T-cell (primary cell): Measurements from ENCODE around the gene TNRC6C. TPM values are rescaled to one million over a fixed set of nuclear protein-coding genes. Genes with fewer than 3 reads are reported as not detected.

Source experiments
- ATAC-seq, 4 experiments: fragments of 200-7000 bp in 3 of 4; fragments of 150-1000 bp in 1 of 4; cut with Tn5 transposase; replicated peaks in 1 of 4; 1 replicate in 3 of 4; 2 replicates in 1 of 4; pipeline ENCODE4 v1.10.0; 2021; ENCODE audit warnings: moderate library complexity in 3 of 4, mild to moderate bottlenecking in 2 of 4, moderate number of reproducible peaks in 1 of 4
- CTCF ChIA-PET, 2 donors: fragments of 300-600 bp; sonication (Branson Sonifier 250); formaldehyde crosslinking; loops; one replicate each; lab custom pipeline; 2022; ENCODE audit warnings: antibody characterized with exemption in 2 of 2; lab: Charles Lee
- POLR2A ChIA-PET, 2 donors: fragments of 300-600 bp; sonication (Branson Sonifier 250); formaldehyde crosslinking; loops; one replicate each; lab custom pipeline; 2022; ENCODE audit warnings: antibody characterized with exemption in 2 of 2; lab: Charles Lee
- DNase-seq, 35 experiments: peaks; one replicate each; pipeline versions ENCODE4 v3.0.0 to v3.0.0-alpha.2; 2013 to 2023
- H3K27ac ChIP-seq: one replicate; pipeline ENCODE4 v1.5.1; 2013; ENCODE audit warnings: low read length
- H3K27me3 ChIP-seq, 2 experiments: replicated peaks in 1 of 2; 1 replicate in 1 of 2; 2 replicates in 1 of 2; pipeline versions ENCODE4 v1.6.1 to v1.7.0; 2013; ENCODE audit warnings: low read length in 1 of 2, mixed read lengths in 1 of 2; ENCODE audit not compliant: control insufficient read depth in 2 of 2, insufficient read depth in 2 of 2; ENCODE audit errors: extremely low read depth in 1 of 2
- H3K36me3 ChIP-seq, 2 donors: 1 replicate in 1 of 2; 2 replicates in 1 of 2; pipeline versions ENCODE4 v1.6.1 to v1.7.0; 2013; ENCODE audit warnings: low read length in 1 of 2; ENCODE audit not compliant: control insufficient read depth in 2 of 2, insufficient read depth in 1 of 2; ENCODE audit errors: extremely low read depth in 1 of 2
- H3K4me1 ChIP-seq, 2 experiments: 1 replicate in 1 of 2; 2 replicates in 1 of 2; pipeline versions ENCODE4 v1.6.1 to v1.7.0; 2013; ENCODE audit warnings: low read length in 2 of 2, mixed read lengths in 1 of 2; ENCODE audit not compliant: insufficient read depth in 2 of 2, control insufficient read depth in 1 of 2; ENCODE audit errors: extremely low read depth in 1 of 2
- H3K4me3 ChIP-seq, 2 donors: 1 replicate in 1 of 2; 2 replicates in 1 of 2; pipeline versions ENCODE4 v1.5.1 to v1.7.0; 2013; ENCODE audit warnings: mild to moderate bottlenecking in 2 of 2, low read length in 1 of 2, moderate library complexity in 1 of 2; ENCODE audit not compliant: control insufficient read depth in 1 of 2; ENCODE audit errors: extremely low read depth in 1 of 2
- H3K9me3 ChIP-seq: 2 replicates; pipeline ENCODE4 v1.7.0; 2013
- H3K27ac Mint-ChIP-seq, 2 donors: one replicate each; pipeline ENCODE4 v1.8.0; 2020 to 2021; ENCODE audit warnings: mild to moderate bottlenecking in 2 of 2, mixed read lengths in 2 of 2
- H3K27me3 Mint-ChIP-seq, 2 donors: one replicate each; pipeline ENCODE4 v1.8.0; 2021 to 2022; ENCODE audit warnings: mixed read lengths in 2 of 2
- H3K36me3 Mint-ChIP-seq: one replicate; pipeline ENCODE4 v1.8.0; 2021; ENCODE audit warnings: mixed read lengths
- H3K4me1 Mint-ChIP-seq, 3 donors: one replicate each; pipeline ENCODE4 v1.8.0; 2020 to 2022; ENCODE audit warnings: mixed read lengths in 3 of 3, mild to moderate bottlenecking in 1 of 3
- H3K4me3 Mint-ChIP-seq, 3 donors: one replicate each; pipeline ENCODE4 v1.8.0; 2020 to 2022; ENCODE audit warnings: mild to moderate bottlenecking in 3 of 3, mixed read lengths in 3 of 3, moderate library complexity in 3 of 3
- H3K9me3 Mint-ChIP-seq, 3 donors: one replicate each; pipeline ENCODE4 v1.8.0; 2020 to 2022; ENCODE audit warnings: mixed read lengths in 3 of 3
- WGBS: methylation state at CpG from one replicate; pipeline ENCODE4 v1.1.5; 2013; ENCODE audit warnings: missing lambda C conversion rate; ENCODE audit not compliant: insufficient coverage; 5-methylcytosine and 5-hydroxymethylcytosine counted together
- total RNA-seq, 35 experiments: library from RNA in 6 of 35; stranded (reverse) in 6 of 35; fragments of 120-200 nt in 1 of 35; gene quantifications; one replicate each; pipeline versions ENCODE4 v1.2.1 to v1.2.4 and lab custom pipeline; 2013 to 2026

TNRC6C gene
- total RNA-seq, 5 donors from 2014 or later (not counting 1 experiment from before 2014, with no cell fraction given), result 87.1 to 116 (median 94.3) TPM

DNA sequence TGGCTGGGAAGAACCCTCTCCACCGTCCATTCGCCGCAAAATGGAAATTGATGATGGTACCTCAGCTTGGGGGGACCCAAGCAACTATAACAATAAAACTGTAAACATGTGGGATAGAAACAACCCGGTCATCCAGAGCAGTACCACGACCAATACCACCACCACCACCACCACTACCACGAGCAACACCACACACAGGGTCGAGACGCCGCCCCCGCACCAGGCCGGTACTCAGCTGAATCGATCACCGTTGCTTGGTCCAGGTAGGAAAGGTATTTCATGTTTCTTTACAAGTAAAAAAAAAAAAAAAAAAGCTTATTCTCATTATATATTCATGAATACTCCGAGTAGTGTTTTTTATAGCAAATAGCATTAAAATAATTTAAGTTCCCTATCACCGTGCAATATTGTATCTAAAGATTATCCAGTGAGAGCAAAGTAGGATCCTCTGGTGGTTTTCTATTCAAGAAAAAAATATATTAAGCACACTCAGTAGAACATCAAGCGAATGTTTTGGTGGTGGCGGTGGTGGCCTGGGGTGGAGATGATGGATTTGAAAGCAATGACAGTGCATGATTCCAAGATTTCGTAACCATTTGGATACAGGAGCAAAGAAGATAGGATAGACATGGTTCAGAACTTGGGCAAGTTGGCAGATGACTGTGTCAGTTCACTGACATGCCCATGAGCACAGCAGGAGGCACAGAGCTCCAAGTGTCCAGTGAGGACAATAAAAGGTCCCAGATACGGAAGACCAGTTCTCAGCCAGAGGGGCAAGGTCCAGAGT, 92.9 kb downstream of the TNRC6C start:
- no peak overlapping the region for H3K27ac ChIP-seq
- H3K4me3 ChIP-seq, result no peak overlapping the region
- peaks cover 14 to 29% (median 19%) of the 10 kb centered on the region in 3 donors for H3K4me1 Mint-ChIP-seq
- H3K4me3 Mint-ChIP-seq, result no peak overlapping the region
- H3K27me3 ChIP-seq, result no peaks in the 10 kb centered on the region
- ATAC-seq (no peak), DNase-seq (no peak)
- ChIA-PET CTCF (interaction anchor here in 1 of 2 donors (0.6 kb wide), 1 partner anchor 32 kb away, joined by 3 read pairs; no protein-coding TSS in a partner anchor), POLR2A (interaction anchor here (0.6 kb wide), 2 partner anchors 23 to 847 kb away, joined by 3 to 6 read pairs; no protein-coding TSS in a partner anchor)
- no peaks in the 10 kb centered on the region for H3K4me1 ChIP-seq
- H3K27ac Mint-ChIP-seq, result peak overlapping the region in 1 of 2 donors; percentile 18
- peaks cover 28 to 59% of the 10 kb centered on the region in 2 donors for H3K36me3 ChIP-seq
- no peaks in the 10 kb centered on the region for H3K9me3 ChIP-seq
- H3K27me3 Mint-ChIP-seq, result no peaks in the 10 kb centered on the region
- H3K9me3 Mint-ChIP-seq, result no peaks in the 10 kb centered on the region
- 98% methylated on average over 4 of the region's 19 CpGs for WGBS
- H3K36me3 Mint-ChIP-seq, result peaks cover 49% of the 10 kb centered on the region

DNA sequence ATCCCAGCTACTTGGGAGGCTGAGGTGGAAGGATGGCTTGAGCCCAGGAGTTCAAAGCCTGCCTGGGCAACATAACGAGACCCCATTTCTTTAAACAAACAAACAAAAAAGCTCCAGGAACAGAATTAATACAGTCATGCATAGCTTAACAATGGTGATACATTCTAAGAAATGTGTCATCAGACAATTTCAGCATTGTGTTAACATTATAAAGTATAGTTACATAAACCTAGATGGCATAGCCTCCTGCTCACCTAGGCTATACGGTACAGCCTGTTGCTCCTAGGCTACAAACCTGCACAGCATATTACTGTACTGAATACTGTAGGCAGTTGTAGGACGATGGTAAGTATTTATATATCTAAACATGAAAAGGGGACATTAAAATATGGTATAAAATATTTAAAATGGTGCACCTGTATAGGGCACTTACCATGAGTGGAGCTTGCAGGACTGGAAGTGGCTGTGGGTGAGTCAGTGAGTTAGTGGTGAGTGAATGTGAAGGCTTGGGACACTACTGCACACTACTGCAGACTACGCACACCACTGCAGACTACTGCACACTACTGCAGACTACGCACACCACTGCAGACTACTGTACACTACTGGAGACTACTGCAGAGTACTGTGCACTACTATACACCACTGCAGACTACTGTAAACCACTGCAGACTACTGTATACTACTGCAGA, 95.4 kb downstream of the TNRC6C start:
- no peak overlapping the region for H3K27ac ChIP-seq
- WGBS, result 100% methylated on average over 1 of the region's 5 CpGs
- CTCF ChIA-PET, result no interaction called here
- no peaks in the 10 kb centered on the region for H3K9me3 ChIP-seq
- Mint-ChIP-seq H3K27me3 (no peaks in the 10 kb centered on the region), H3K4me1 (peaks cover 20 to 39% (median 26%) of the 10 kb centered on the region in 3 donors), H3K9me3 (no peaks in the 10 kb centered on the region), H3K4me3 (no peak overlapping the region), H3K27ac (no peak overlapping the region), H3K36me3 (peaks cover 37% of the 10 kb centered on the region)
- no peak for DNase-seq
- no peak for ATAC-seq
- H3K36me3 ChIP-seq, result peaks cover 28 to 56% of the 10 kb centered on the region in 2 donors
- no peaks in the 10 kb centered on the region for H3K27me3 ChIP-seq
- POLR2A ChIA-PET, result no interaction called here
- H3K4me3 ChIP-seq, result no peak overlapping the region
- H3K4me1 ChIP-seq, result no peaks in the 10 kb centered on the region

DNA sequence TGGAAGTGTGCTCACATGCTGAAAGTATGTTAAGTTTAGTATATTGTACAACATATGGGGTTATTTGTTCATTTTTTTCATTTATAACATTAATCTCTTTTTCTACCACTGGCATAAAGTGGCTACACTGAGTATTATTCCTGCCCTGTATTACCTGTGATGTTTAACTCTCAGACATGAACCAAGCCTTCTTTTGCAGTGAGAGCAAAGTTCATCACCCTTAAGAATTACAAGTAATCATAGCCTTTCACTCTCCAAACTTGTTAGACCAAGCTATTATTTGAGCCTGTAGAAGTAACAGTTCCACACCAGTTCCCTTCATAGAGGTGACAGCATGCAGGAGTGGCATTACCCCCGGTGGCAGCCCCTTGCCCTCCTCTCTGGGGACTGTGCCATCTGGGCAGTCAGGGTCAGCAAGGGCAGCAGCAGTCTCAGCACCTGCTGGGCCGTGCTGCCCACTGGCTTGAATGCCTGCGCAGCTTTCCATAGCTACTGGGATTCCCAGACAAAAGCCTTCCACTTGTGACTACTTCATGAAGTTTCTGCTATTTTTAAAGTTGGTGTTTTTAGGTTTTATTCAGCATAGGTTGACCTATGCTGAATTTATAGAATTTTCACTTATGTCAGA, 98.7 kb downstream of the TNRC6C start:
- 100% methylated on average over 2 of the region's 3 CpGs for WGBS
- DNase-seq (no peak), ATAC-seq (no peak)
- Mint-ChIP-seq H3K27me3 (no peaks in the 10 kb centered on the region), H3K4me1 (peaks cover 28 to 37% (median 34%) of the 10 kb centered on the region in 3 donors), H3K9me3 (no peaks in the 10 kb centered on the region), H3K27ac (no peak overlapping the region), H3K36me3 (peaks cover 12% of the 10 kb centered on the region), H3K4me3 (no peak overlapping the region)
- ChIA-PET POLR2A (no interaction called here), CTCF (no interaction called here)
- Histone ChIP-seq H3K36me3 (peaks cover 7 to 28% of the 10 kb centered on the region in 2 donors), H3K27me3 (no peaks in the 10 kb centered on the region), H3K4me3 (no peak overlapping the region), H3K9me3 (no peaks in the 10 kb centered on the region), H3K27ac (no peak overlapping the region), H3K4me1 (no peaks in the 10 kb centered on the region)

DNA sequence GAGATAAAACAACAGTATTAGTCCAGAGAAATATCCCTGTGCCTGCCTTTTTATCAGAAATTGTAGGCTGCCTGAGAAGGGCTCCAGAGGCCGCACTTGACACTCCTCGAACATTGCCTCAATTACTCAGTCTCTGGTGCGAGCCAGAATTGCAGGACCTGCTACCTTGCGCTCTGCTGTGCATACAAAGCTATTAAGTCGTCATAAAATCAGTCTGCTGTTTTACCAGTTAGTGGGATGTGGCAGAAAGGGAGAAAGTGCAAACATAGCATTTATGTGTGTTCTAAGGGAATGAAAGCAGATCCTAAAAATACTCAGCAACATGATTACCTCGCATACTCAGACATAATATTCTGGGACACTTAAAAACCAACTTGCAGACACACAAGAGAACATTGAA, 99.5 kb downstream of the TNRC6C start:
- ChIA-PET CTCF (no interaction called here), POLR2A (no interaction called here)
- H3K4me3 Mint-ChIP-seq, result no peak overlapping the region
- no peak overlapping the region for H3K4me3 ChIP-seq
- H3K27me3 ChIP-seq, result no peaks in the 10 kb centered on the region
- peaks cover 31 to 37% (median 34%) of the 10 kb centered on the region in 3 donors for H3K4me1 Mint-ChIP-seq
- peak overlapping the region in 1 of 2 donors; percentile 4 for H3K27ac Mint-ChIP-seq
- no peak for ATAC-seq
- peaks cover 11% of the 10 kb centered on the region for H3K36me3 Mint-ChIP-seq
- WGBS, result 98% methylated on average over 3 of the region's 6 CpGs
- H3K9me3 ChIP-seq, result no peaks in the 10 kb centered on the region
- H3K27ac ChIP-seq, result no peak overlapping the region
- no peaks in the 10 kb centered on the region for H3K27me3 Mint-ChIP-seq
- H3K4me1 ChIP-seq, result peaks cover 0 to 2% of the 10 kb centered on the region in 2 experiments
- no peaks in the 10 kb centered on the region for H3K9me3 Mint-ChIP-seq
- H3K36me3 ChIP-seq, result peaks cover 2 to 21% of the 10 kb centered on the region in 2 donors
- no peak for DNase-seq

DNA sequence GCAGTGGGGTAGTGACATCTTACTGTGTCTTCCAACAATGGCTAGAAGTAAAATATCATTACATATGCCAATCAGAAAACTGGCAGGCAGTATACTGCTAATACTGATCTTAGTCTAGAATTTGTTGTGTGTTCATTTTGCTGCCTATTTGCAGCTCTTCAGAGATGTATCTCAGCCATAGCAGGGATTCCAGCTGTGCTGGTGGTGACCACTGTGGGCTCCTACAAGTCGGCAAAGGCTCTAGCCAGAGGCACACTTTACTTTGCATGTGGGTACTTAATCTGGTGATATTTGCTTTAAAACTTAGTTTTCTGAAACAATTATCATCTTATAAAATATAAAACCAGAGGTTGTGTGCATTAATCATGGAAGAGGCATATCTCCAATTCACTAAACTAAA, 100.1 kb downstream of the TNRC6C start:
- H3K36me3 ChIP-seq, result peaks cover 2 to 19% of the 10 kb centered on the region in 2 donors
- H3K4me3 ChIP-seq, result no peak overlapping the region
- no peaks in the 10 kb centered on the region for H3K9me3 Mint-ChIP-seq
- WGBS, result no CpG with 5 or more reads among the region's 1 CpG
- no peaks in the 10 kb centered on the region for H3K27me3 Mint-ChIP-seq
- CTCF ChIA-PET, result interaction anchor here in 1 of 2 donors (0.7 kb wide), 1 partner anchor 1983 kb away, joined by 3 read pairs; no protein-coding TSS in a partner anchor
- H3K27ac ChIP-seq, result no peak overlapping the region
- peak overlapping the region in 1 of 2 donors; percentile 39 for H3K27ac Mint-ChIP-seq
- peaks cover 35 to 38% (median 37%) of the 10 kb centered on the region in 3 donors for H3K4me1 Mint-ChIP-seq
- H3K4me1 ChIP-seq, result peaks cover 0 to 2% of the 10 kb centered on the region in 2 experiments
- H3K27me3 ChIP-seq, result no peaks in the 10 kb centered on the region
- POLR2A ChIA-PET, result no interaction called here
- ATAC-seq (no peak), DNase-seq (no peak)
- no peaks in the 10 kb centered on the region for H3K9me3 ChIP-seq
- H3K4me3 Mint-ChIP-seq, result no peak overlapping the region
- H3K36me3 Mint-ChIP-seq, result peaks cover 8% of the 10 kb centered on the region

DNA sequence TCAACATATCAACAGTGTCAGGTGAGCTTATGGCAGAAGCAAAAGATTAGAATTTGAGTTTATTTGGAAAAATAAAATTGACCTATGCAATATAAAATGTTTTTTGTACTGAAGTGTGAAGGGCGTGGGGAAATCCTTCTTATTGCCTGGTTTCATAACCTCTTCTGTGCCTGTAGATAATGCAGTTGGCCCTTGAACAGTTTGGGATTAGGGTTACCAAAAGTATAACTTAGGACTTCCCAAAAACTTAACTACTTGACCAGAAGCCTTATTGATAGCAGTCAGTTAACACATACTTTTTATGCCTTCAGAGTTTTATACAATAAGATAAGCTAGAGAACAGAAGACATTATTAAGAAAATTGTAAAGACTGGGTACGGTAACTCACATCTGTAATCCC, 104.1 kb downstream of the TNRC6C start:
- no peak for DNase-seq
- peaks cover 10 to 36% of the 10 kb centered on the region in 2 donors for H3K36me3 ChIP-seq
- Mint-ChIP-seq H3K4me1 (peaks cover 28 to 33% (median 30%) of the 10 kb centered on the region in 3 donors), H3K27me3 (no peaks in the 10 kb centered on the region), H3K4me3 (no peak overlapping the region), H3K9me3 (no peaks in the 10 kb centered on the region), H3K27ac (no peak overlapping the region), H3K36me3 (peaks cover 20% of the 10 kb centered on the region)
- H3K9me3 ChIP-seq, result no peaks in the 10 kb centered on the region
- H3K4me3 ChIP-seq, result no peak overlapping the region
- ChIA-PET CTCF (no interaction called here), POLR2A (interaction anchor here (0.5 to 0.6 kb wide), 2 partner anchors 485 to 768 kb away, joined by 4 to 5 read pairs; no protein-coding TSS in a partner anchor)
- 100% methylated on average over 1 of the region's 2 CpGs for WGBS
- H3K4me1 ChIP-seq, result peaks cover 0 to 2% of the 10 kb centered on the region in 2 experiments
- no peaks in the 10 kb centered on the region for H3K27me3 ChIP-seq
- ATAC-seq, result no peak
- no peak overlapping the region for H3K27ac ChIP-seq
